Ammon's horn (tissue), 1 donor: ENCODE measurements around the gene SERPINA6.
"Not testable (repeated sequence)": the region's sequence is repeated elsewhere in the genome, so short reads cannot be mapped to it uniquely, and the experiment has no call there.

Source experiments
- DNase-seq: peaks from one replicate; pipeline ENCODE4 v3.0.0-alpha.2; 2016; ENCODE audit warnings: low spot score

The SERPINA6 gene, protein sequence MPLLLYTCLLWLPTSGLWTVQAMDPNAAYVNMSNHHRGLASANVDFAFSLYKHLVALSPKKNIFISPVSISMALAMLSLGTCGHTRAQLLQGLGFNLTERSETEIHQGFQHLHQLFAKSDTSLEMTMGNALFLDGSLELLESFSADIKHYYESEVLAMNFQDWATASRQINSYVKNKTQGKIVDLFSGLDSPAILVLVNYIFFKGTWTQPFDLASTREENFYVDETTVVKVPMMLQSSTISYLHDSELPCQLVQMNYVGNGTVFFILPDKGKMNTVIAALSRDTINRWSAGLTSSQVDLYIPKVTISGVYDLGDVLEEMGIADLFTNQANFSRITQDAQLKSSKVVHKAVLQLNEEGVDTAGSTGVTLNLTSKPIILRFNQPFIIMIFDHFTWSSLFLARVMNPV

GRCh38 chr14:94322648-94323570 lies at the start of gene SERPINA6:
Gene SERPINA6, minus strand, starts transcription at chr14:94323336. Its CDS starts 8,688 bp downstream, at chr14:94314648.
- no peak for DNase-seq

DNA sequence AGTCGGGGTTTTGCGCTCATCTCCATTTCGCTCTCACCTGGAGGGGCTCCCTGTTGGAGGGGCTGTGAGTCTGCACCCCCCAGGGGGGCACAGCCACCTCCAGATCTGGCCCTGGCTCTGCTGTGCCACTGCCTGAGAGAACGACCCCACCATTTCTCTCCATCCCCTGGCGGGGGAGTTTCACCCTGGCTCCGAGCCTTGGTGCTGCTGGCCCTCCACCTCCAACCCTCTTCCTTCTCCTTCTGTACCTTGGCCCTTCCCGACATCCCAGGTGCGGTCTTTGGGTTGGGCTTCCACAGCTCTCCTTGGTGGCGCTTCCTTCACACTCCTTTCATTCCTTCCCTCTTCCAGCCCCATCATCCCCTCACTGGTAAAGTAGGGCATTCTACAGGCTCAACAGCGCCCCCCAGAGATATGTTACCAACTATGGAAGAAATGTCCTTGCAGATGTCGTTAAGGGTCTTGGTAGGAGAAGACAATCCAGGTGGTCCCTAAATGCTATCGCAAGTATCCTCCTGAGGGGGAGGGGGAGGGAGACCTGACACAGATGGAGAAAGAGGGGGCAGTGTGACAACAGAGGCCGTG lies 49.0 kb upstream of the SERPINA6 start:
- no peak for DNase-seq

GRCh38 chr14:94370524-94370910 lies 47.4 kb upstream of the SERPINA6 start:
- no peak for DNase-seq

GRCh38 chr14:94369766-94370523 lies 46.8 kb upstream of the SERPINA6 start:
- not testable (repeated sequence) for DNase-seq

GRCh38 chr14:94368956-94369355 lies 45.8 kb upstream of the SERPINA6 start:
- DNase-seq, result no peak

- no peak for DNase-seq
Observed at GRCh38 chr14:94368243-94368590, 45.1 kb upstream of the SERPINA6 start.

GRCh38 chr14:94367347-94368242 lies 44.5 kb upstream of the SERPINA6 start:
- no peak for DNase-seq

DNA sequence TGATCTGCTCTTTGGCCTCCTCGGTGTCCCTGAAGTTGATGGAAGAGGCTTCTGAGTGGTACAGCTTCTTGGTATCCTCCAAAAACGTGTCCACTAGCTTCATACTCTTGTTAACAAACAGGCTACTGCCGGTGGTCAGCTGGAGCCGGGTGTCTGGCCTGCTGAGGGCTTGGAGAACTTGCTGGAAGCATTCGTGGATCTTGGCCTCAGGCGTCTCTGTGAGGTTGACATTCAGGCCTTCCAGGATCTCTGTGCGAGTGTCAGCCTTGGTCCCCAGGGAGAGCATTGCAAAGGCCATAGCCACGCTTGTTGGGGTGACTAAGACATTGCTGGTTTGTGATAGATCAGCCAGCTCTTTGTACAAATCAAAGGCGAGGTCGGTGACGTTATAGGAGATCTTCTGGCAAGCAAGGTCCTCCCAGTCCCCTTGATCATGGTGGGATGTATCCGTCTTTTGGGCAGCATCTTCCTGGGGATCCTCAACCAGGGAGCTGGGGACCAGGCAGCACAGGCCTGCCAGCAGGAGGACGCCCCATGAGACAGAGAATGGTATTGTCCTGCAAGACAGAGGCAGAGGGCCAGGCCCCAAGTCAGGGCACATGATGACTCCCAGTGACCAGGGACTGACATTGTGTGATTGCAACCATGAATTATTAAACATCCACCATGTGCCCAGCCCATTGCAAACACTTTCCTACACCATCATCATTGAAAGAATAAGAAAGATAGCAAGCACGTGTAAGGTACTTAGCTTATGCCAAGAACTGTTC lies 43.2 kb upstream of the SERPINA6 start, which contains the start of gene SERPINA2:
SERPINA2 (minus strand) TSS at position 553 of the 770 bp plus-strand sequence.
- DNase-seq, result peak; percentile 29

DNA sequence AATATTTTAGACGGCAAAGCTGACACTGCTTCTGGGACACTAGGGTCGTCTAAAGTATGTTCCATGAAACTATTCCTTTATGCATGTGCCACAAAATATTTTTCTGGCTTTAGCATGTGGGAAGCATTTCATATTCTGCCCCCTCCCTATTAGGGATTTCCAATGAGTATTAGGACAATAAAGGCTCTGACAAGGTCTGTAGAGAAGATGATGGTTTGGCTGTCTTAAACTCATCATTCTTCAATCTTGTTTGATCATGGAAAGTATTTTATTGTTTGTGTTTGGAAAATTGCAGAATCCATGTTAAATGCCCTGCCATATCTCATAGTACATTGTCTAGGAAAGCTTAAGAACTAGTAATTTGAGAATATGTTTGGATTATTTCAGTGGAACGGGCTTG lies 42.5 kb upstream of the SERPINA6 start:
- DNase-seq, result no peak

- no peak for DNase-seq
Observed at GRCh38 chr14:94364964-94365363, 41.8 kb upstream of the SERPINA6 start.

GRCh38 chr14:94364037-94364436 lies 40.9 kb upstream of the SERPINA6 start:
- DNase-seq, result no peak

- DNase-seq, result no peak
Observed at GRCh38 chr14:94363151-94363624, 40.1 kb upstream of the SERPINA6 start.

GRCh38 chr14:94362614-94363133 lies 39.5 kb upstream of the SERPINA6 start:
- DNase-seq, result no peak

- no peak for DNase-seq
Observed at GRCh38 chr14:94361682-94362081, 38.5 kb upstream of the SERPINA6 start.

GRCh38 chr14:94360945-94361565 lies 37.9 kb upstream of the SERPINA6 start:
- DNase-seq, result no peak

GRCh38 chr14:94357166-94357565 lies 34.0 kb upstream of the SERPINA6 start:
- DNase-seq, result no peak

GRCh38 chr14:94356379-94357056 lies 33.4 kb upstream of the SERPINA6 start:
- DNase-seq, result no peak

GRCh38 chr14:94355191-94355794 lies 32.2 kb upstream of the SERPINA6 start:
- peak; percentile 63 for DNase-seq
